ENCODE results near the gene ROBO3. TPM values are rescaled to one million over a fixed set of nuclear protein-coding genes. Genes with fewer than 3 reads are reported as not detected.

The ROBO3 gene
- total RNA-seq, 2 donors from 2014 or later: 1.3 to 9.9 TPM

GRCh38 chr11:124875401-124875800, 10.2 kb downstream of the ROBO3 start:
- TF ChIP-seq CTCF (IDR thresholded peaks at IDR 0.05): no peak
- TF ChIP-seq POLR2A (IDR thresholded peaks at IDR 0.05): no peak
- DNase-seq: no peak
- H3K36me3 ChIP-seq (replicated peaks in 1 of 2; ENCODE audit: insufficient read depth in 1 of 2, low read depth in 2 of 2): no peaks in the 10 kb centered on the region
- 48% methylated on average over 3 of the region's 3 CpGs for WGBS, 2 donors
- H3K4me1 ChIP-seq: peaks cover 18% of the 10 kb centered on the region
- intact Hi-C loops (cut with DNase I): no loop called here
- H3K4me3 ChIP-seq: no peak overlapping the region
- H3K27me3 ChIP-seq: peaks cover 0 to 3% of the 10 kb centered on the region in 2 donors
- no peak for ATAC-seq
- no peak overlapping the region for H3K27ac ChIP-seq
- H3K9me3 ChIP-seq: no peaks in the 10 kb centered on the region

- TF ChIP-seq POLR2A (IDR thresholded peaks at IDR 0.05) (peak; percentile 32 to 63 (median 63)), CTCF (IDR thresholded peaks at IDR 0.05) (peak; percentile 69 to 90 (median 81))
- Histone ChIP-seq H3K27ac (peak overlapping the region; percentile 67 to 83 (median 78)), H3K9me3 (no peaks in the 10 kb centered on the region), H3K36me3 (replicated peaks in 1 of 2; ENCODE audit: insufficient read depth in 1 of 2, low read depth in 2 of 2) (no peaks in the 10 kb centered on the region), H3K4me1 (peaks cover 18% of the 10 kb centered on the region), H3K4me3 (peak overlapping the region in 1 of 2 donors; percentile 19), H3K27me3 (no peaks in the 10 kb centered on the region)
- intact Hi-C loops (cut with DNase I): no loop called here
- ATAC-seq (peak; percentile 93), DNase-seq (peak; percentile 79 to 86 (median 82))
- WGBS, 2 donors: 0 to 1% methylated on average over 14 to 56 of the region's 69 CpGs
These were observed 10.9 kb downstream of the ROBO3 start for GRCh38 chr11:124875943-124876817.

GRCh38 chr11:124876818-124877630, 11.8 kb downstream of the ROBO3 start:
- ATAC-seq (no peak), DNase-seq (no peak)
- no peaks in the 10 kb centered on the region for H3K36me3 ChIP-seq (replicated peaks in 1 of 2; ENCODE audit: insufficient read depth in 1 of 2, low read depth in 2 of 2)
- no peak overlapping the region for H3K4me3 ChIP-seq
- no peaks in the 10 kb centered on the region for H3K27me3 ChIP-seq
- peaks cover 18% of the 10 kb centered on the region for H3K4me1 ChIP-seq
- no peaks in the 10 kb centered on the region for H3K9me3 ChIP-seq
- TF ChIP-seq POLR2A (IDR thresholded peaks at IDR 0.05) (no peak), CTCF (IDR thresholded peaks at IDR 0.05) (no peak)
- WGBS, 2 donors: 23 to 30% methylated on average over 30 of the region's 30 CpGs
- peak overlapping the region; percentile 67 to 83 (median 78) for H3K27ac ChIP-seq
- intact Hi-C loops (cut with DNase I): no loop called here

- ATAC-seq: no peak
- DNase-seq: no peak
- Histone ChIP-seq H3K4me1 (peaks cover 23% of the 10 kb centered on the region), H3K4me3 (no peak overlapping the region), H3K27me3 (no peaks in the 10 kb centered on the region), H3K36me3 (replicated peaks in 1 of 2; ENCODE audit: insufficient read depth in 1 of 2, low read depth in 2 of 2) (no peaks in the 10 kb centered on the region), H3K9me3 (no peaks in the 10 kb centered on the region), H3K27ac (no peak overlapping the region)
- TF ChIP-seq CTCF (IDR thresholded peaks at IDR 0.05) (no peak), POLR2A (IDR thresholded peaks at IDR 0.05) (no peak)
- WGBS, 2 donors: 62 to 63% methylated on average over 8 to 10 of the region's 10 CpGs
- intact Hi-C loops (cut with DNase I): no loop called here
These were observed 12.3 kb downstream of the ROBO3 start for GRCh38 chr11:124877631-124877909.

All from body of pancreas (tissue), 4 donors.